ENCODE data around the gene PTH2. TPM values are rescaled to one million over a fixed set of nuclear protein-coding genes. Genes with fewer than 3 reads are reported as not detected.

PTH2 gene
- total RNA-seq, 1 experiment from 2014 or later = 1.0 TPM

- CTCF ChIA-PET = interaction anchor here (0.6 to 2.8 kb wide), 28 partner anchors 9 to 143 kb away, joined by 3 to 34 read pairs (median 8); partner anchors contain the start of genes ALDH16A1, DKKL1, GFY and PIH1D1
- H3K4me3 Mint-ChIP-seq = peak overlapping the region; percentile 63
- POLR2A ChIA-PET = interaction anchor here (1.1 to 1.5 kb wide), 3 partner anchors 8 to 17 kb away, joined by 3 read pairs; partner anchors contain the start of gene PIH1D1
- DNase-seq (ENCODE audit: low spot score) (peak; percentile 97), ATAC-seq (peak; percentile 43)
- H3K27me3 Mint-ChIP-seq (ENCODE audit: low read depth) = peaks cover 39% of the 10 kb centered on the region
- H3K27ac Mint-ChIP-seq = no peak overlapping the region
- H3K36me3 Mint-ChIP-seq = peaks cover 9% of the 10 kb centered on the region
- H3K9me3 Mint-ChIP-seq = no peaks in the 10 kb centered on the region
- TF ChIP-seq ATF6 (CRISPR knock-in tag; IDR thresholded peaks at IDR 0.05) (no peak), SP1 (CRISPR knock-in tag; conservative IDR thresholded peaks at IDR 0.05) (peak; percentile 74), E2F5 (CRISPR knock-in tag; IDR thresholded peaks at IDR 0.05) (0 out of 2 replicates have a peak, but pooled peaks have one; percentile 49), CTCF (IDR thresholded peaks at IDR 0.05) (peak; percentile 79), ZNF671 (CRISPR knock-in tag; IDR thresholded peaks at IDR 0.05) (0 out of 2 replicates have a peak, but pooled peaks have one; percentile 53), ZNF423 (CRISPR knock-in tag; IDR thresholded peaks at IDR 0.05) (no peak), NFE2L1 (CRISPR knock-in tag; IDR thresholded peaks at IDR 0.05) (no peak), FOXK1 (CRISPR knock-in tag; IDR thresholded peaks at IDR 0.05) (0 out of 2 replicates have a peak, but pooled peaks have one; percentile 45), HMGXB4 (CRISPR knock-in tag; IDR thresholded peaks at IDR 0.05) (peak; percentile 73; the same call in 1 of the 2 replicates), ETV6 (CRISPR knock-in tag; IDR thresholded peaks at IDR 0.05) (peak; percentile 44; the same call in 1 of the 2 replicates), MYBL2 (CRISPR knock-in tag; IDR thresholded peaks at IDR 0.05) (peak; percentile 43; the same call in 1 of the 2 replicates), CREM (CRISPR knock-in tag; IDR thresholded peaks at IDR 0.05) (peak; percentile 12; the same call in 1 of the 2 replicates), TEAD1 (CRISPR knock-in tag; IDR thresholded peaks at IDR 0.05) (peak; percentile 3), NFATC4 (CRISPR knock-in tag; IDR thresholded peaks at IDR 0.05) (0 out of 2 replicates have a peak, but pooled peaks have one; percentile 23)
- TF ChIP-seq, protein P1, sequence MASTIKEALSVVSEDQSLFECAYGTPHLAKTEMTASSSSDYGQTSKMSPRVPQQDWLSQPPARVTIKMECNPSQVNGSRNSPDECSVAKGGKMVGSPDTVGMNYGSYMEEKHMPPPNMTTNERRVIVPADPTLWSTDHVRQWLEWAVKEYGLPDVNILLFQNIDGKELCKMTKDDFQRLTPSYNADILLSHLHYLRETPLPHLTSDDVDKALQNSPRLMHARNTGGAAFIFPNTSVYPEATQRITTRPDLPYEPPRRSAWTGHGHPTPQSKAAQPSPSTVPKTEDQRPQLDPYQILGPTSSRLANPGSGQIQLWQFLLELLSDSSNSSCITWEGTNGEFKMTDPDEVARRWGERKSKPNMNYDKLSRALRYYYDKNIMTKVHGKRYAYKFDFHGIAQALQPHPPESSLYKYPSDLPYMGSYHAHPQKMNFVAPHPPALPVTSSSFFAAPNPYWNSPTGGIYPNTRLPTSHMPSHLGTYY (CRISPR knock-in tag; IDR thresholded peaks at IDR 0.05) = no peak
- TF ChIP-seq, protein P2, sequence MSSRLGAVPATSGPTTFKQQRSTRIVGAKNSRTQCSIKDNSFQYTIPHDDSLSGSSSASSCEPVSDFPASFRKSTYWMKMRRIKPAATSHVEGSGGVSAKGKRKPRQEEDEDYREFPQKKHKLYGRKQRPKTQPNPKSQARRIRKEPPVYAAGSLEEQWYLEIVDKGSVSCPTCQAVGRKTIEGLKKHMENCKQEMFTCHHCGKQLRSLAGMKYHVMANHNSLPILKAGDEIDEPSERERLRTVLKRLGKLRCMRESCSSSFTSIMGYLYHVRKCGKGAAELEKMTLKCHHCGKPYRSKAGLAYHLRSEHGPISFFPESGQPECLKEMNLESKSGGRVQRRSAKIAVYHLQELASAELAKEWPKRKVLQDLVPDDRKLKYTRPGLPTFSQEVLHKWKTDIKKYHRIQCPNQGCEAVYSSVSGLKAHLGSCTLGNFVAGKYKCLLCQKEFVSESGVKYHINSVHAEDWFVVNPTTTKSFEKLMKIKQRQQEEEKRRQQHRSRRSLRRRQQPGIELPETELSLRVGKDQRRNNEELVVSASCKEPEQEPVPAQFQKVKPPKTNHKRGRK (CRISPR knock-in tag; IDR thresholded peaks at IDR 0.05; ENCODE audit: borderline replicate concordance) = 0 out of 2 replicates have a peak, but pooled peaks have one; percentile 86
- TF ChIP-seq, protein P3, sequence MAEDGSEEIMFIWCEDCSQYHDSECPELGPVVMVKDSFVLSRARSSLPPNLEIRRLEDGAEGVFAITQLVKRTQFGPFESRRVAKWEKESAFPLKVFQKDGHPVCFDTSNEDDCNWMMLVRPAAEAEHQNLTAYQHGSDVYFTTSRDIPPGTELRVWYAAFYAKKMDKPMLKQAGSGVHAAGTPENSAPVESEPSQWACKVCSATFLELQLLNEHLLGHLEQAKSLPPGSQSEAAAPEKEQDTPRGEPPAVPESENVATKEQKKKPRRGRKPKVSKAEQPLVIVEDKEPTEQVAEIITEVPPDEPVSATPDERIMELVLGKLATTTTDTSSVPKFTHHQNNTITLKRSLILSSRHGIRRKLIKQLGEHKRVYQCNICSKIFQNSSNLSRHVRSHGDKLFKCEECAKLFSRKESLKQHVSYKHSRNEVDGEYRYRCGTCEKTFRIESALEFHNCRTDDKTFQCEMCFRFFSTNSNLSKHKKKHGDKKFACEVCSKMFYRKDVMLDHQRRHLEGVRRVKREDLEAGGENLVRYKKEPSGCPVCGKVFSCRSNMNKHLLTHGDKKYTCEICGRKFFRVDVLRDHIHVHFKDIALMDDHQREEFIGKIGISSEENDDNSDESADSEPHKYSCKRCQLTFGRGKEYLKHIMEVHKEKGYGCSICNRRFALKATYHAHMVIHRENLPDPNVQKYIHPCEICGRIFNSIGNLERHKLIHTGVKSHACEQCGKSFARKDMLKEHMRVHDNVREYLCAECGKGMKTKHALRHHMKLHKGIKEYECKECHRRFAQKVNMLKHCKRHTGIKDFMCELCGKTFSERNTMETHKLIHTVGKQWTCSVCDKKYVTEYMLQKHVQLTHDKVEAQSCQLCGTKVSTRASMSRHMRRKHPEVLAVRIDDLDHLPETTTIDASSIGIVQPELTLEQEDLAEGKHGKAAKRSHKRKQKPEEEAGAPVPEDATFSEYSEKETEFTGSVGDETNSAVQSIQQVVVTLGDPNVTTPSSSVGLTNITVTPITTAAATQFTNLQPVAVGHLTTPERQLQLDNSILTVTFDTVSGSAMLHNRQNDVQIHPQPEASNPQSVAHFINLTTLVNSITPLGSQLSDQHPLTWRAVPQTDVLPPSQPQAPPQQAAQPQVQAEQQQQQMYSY (CRISPR knock-in tag; IDR thresholded peaks at IDR 0.05) = peak; percentile 49; the same call in 1 of the 2 replicates
- H3K4me1 Mint-ChIP-seq = peaks cover 35% of the 10 kb centered on the region
These were observed 20.3 kb upstream of the PTH2 start for GRCh38 chr19:49443366-49444099.
